Measurements from ENCODE around the gene FGGY.

DNA sequence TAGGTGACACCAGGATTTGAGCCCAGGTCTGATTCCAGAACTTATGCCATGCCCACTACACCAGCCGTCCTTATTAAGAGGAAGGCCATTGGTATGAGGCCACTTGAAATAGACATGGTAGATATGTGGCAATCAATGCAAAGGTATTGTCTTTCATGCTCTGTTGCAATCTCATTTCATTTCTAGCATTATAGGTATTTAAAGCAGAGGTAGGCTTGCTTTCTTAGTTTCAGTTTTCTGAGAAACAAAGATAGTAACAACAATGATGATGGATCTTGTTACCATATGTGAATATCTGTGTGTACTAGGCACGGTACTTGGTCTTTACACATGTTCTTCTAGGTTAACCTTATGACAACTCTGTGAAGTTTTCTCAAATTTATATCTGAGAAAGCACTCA lies 113.1 kb downstream of the FGGY start:
- no peak for TF ChIP-seq POLR2A (IDR thresholded peaks at IDR 0.05)
- TF ChIP-seq, protein P1, sequence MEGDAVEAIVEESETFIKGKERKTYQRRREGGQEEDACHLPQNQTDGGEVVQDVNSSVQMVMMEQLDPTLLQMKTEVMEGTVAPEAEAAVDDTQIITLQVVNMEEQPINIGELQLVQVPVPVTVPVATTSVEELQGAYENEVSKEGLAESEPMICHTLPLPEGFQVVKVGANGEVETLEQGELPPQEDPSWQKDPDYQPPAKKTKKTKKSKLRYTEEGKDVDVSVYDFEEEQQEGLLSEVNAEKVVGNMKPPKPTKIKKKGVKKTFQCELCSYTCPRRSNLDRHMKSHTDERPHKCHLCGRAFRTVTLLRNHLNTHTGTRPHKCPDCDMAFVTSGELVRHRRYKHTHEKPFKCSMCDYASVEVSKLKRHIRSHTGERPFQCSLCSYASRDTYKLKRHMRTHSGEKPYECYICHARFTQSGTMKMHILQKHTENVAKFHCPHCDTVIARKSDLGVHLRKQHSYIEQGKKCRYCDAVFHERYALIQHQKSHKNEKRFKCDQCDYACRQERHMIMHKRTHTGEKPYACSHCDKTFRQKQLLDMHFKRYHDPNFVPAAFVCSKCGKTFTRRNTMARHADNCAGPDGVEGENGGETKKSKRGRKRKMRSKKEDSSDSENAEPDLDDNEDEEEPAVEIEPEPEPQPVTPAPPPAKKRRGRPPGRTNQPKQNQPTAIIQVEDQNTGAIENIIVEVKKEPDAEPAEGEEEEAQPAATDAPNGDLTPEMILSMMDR (IDR thresholded peaks at IDR 0.05 in 4 of 5, conservative IDR thresholded peaks at IDR 0.05 in 1 of 5), result no peak
